Peyer's patch (tissue), 4 donors: ENCODE measurements around the gene NT5C3B.

Source experiments
- CTCF ChIP-seq, 6 experiments: fragments of 450-650 bp in 4 of 6; fragments of 200-600 bp in 2 of 6; sonication (generic) in 1 of 6; IDR thresholded peaks; one replicate each; pipeline ENCODE4 v1.5.1; 2017 to 2019; ENCODE audit warnings: antibody characterized with exemption in 6 of 6, mild to moderate bottlenecking in 3 of 6, moderate library complexity in 1 of 6
- POLR2A ChIP-seq, 2 donors: fragments of 450-650 bp; IDR thresholded peaks; one replicate each; pipeline ENCODE4 v1.5.1; 2017; ENCODE audit warnings: antibody characterized with exemption in 2 of 2, mild to moderate bottlenecking in 2 of 2, moderate library complexity in 2 of 2

- TF ChIP-seq POLR2A (IDR thresholded peaks at IDR 0.05): no peak
- no peak for TF ChIP-seq CTCF (IDR thresholded peaks at IDR 0.05)
Measured at GRCh38 chr17:41835214-41835799, 725 bp downstream of the NT5C3B start.
